Measurements from ENCODE around the gene VRK1.
"Not testable (repeated sequence)": the region's sequence is repeated elsewhere in the genome, so short reads cannot be mapped to it uniquely, and the experiment has no call there.

DNA sequence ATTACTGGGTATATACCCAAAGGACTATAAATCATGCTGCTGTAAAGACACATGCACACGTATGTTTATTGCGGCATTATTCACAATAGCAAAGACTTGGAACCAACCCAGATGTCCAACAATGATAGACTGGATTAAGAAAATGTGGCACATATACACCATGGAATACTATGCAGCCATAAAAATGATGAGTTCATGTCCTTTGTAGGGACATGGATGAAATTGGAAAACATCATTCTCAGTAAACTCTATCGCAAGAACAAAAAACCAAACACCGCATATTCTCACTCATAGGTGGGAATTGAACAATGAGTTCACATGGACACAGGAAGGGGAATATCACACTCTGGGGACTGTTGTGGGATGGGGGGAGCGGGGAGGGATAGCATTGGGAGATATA lies 86.8 kb downstream of the VRK1 start:
- TF ChIP-seq, protein P1, sequence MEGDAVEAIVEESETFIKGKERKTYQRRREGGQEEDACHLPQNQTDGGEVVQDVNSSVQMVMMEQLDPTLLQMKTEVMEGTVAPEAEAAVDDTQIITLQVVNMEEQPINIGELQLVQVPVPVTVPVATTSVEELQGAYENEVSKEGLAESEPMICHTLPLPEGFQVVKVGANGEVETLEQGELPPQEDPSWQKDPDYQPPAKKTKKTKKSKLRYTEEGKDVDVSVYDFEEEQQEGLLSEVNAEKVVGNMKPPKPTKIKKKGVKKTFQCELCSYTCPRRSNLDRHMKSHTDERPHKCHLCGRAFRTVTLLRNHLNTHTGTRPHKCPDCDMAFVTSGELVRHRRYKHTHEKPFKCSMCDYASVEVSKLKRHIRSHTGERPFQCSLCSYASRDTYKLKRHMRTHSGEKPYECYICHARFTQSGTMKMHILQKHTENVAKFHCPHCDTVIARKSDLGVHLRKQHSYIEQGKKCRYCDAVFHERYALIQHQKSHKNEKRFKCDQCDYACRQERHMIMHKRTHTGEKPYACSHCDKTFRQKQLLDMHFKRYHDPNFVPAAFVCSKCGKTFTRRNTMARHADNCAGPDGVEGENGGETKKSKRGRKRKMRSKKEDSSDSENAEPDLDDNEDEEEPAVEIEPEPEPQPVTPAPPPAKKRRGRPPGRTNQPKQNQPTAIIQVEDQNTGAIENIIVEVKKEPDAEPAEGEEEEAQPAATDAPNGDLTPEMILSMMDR (conservative IDR thresholded peaks at IDR 0.05; ENCODE audit: low read length) = not testable (repeated sequence)
- not testable (repeated sequence) for TF ChIP-seq EZH2phosphoT487 (IDR thresholded peaks at IDR 0.05; ENCODE audit: borderline replicate concordance, low read depth, low read length)
